Ectodermal cell (in vitro differentiated cells): Measurements from ENCODE around the gene SLC23A3.

Experiments used
- H3K27ac ChIP-seq: 2 replicates; pipeline ENCODE4 v1.7.0; 2013; ENCODE audit warnings: mild to moderate bottlenecking, low read depth, low read length; ENCODE audit not compliant: insufficient read depth, poor library complexity, severe bottlenecking
- H3K27me3 ChIP-seq: 2 replicates; pipeline ENCODE4 v1.7.0; 2013; ENCODE audit warnings: mild to moderate bottlenecking, low read length; ENCODE audit not compliant: insufficient read depth, control insufficient read depth, poor library complexity, severe bottlenecking
- H3K36me3 ChIP-seq: one replicate; pipeline ENCODE4 v1.7.0; 2013; ENCODE audit warnings: low read length; ENCODE audit not compliant: control insufficient read depth, insufficient read depth
- H3K4me1 ChIP-seq: one replicate; pipeline ENCODE4 v1.7.0; 2013; ENCODE audit warnings: low read length; ENCODE audit not compliant: control insufficient read depth, insufficient read depth
- H3K4me3 ChIP-seq: 2 replicates; pipeline ENCODE4 v1.7.0; 2013; ENCODE audit warnings: low read depth, low read length, control low read depth; ENCODE audit not compliant: insufficient read depth
- H3K9me3 ChIP-seq: 2 replicates; pipeline ENCODE4 v1.7.0; 2013; ENCODE audit warnings: mild to moderate bottlenecking, low read length, moderate library complexity; ENCODE audit not compliant: control insufficient read depth
- WGBS, 2 experiments: methylation state at CpG; one replicate each; pipeline ENCODE4 v1.1.7; 2013; ENCODE audit warnings: missing lambda C conversion rate in 2 of 2; 5-methylcytosine and 5-hydroxymethylcytosine counted together

The SLC23A3 gene

GRCh38 chr2:219140722-219141121 is 29.1 kb downstream of the SLC23A3 start:
- 95 to 98% methylated on average over 3 of the region's 3 CpGs for WGBS, 2 experiments
- peaks cover 6% of the 10 kb centered on the region for H3K36me3 ChIP-seq
- no peaks in the 10 kb centered on the region for H3K4me1 ChIP-seq
- no peaks in the 10 kb centered on the region for H3K27me3 ChIP-seq
- no peaks in the 10 kb centered on the region for H3K9me3 ChIP-seq
- no peak overlapping the region for H3K27ac ChIP-seq
- H3K4me3 ChIP-seq, result no peak overlapping the region

GRCh38 chr2:219133976-219134375 is 35.9 kb downstream of the SLC23A3 start:
- Histone ChIP-seq H3K36me3 (peaks cover 4% of the 10 kb centered on the region), H3K27ac (no peak overlapping the region), H3K9me3 (no peaks in the 10 kb centered on the region), H3K27me3 (no peaks in the 10 kb centered on the region), H3K4me1 (no peaks in the 10 kb centered on the region), H3K4me3 (no peak overlapping the region)
- 91 to 93% methylated on average over 4 of the region's 4 CpGs for WGBS, 2 experiments

- H3K4me1 ChIP-seq, result no peaks in the 10 kb centered on the region
- H3K27ac ChIP-seq, result no peak overlapping the region
- H3K36me3 ChIP-seq, result peaks cover 4% of the 10 kb centered on the region
- no peak overlapping the region for H3K4me3 ChIP-seq
- no peaks in the 10 kb centered on the region for H3K9me3 ChIP-seq
- H3K27me3 ChIP-seq, result no peaks in the 10 kb centered on the region
- 91 to 93% methylated on average over 4 of the region's 4 CpGs for WGBS, 2 experiments
These were observed 38.1 kb downstream of the SLC23A3 start for GRCh38 chr2:219131744-219132143.

GRCh38 chr2:219131327-219131726 is 38.5 kb downstream of the SLC23A3 start:
- peaks cover 4% of the 10 kb centered on the region for H3K36me3 ChIP-seq
- H3K4me1 ChIP-seq, result no peaks in the 10 kb centered on the region
- H3K27ac ChIP-seq, result no peak overlapping the region
- whole genome bisulfite sequencing, 2 experiments, result 92 to 94% methylated on average over 3 of the region's 3 CpGs
- no peaks in the 10 kb centered on the region for H3K9me3 ChIP-seq
- no peak overlapping the region for H3K4me3 ChIP-seq
- H3K27me3 ChIP-seq, result no peaks in the 10 kb centered on the region

- H3K4me1 ChIP-seq, result no peaks in the 10 kb centered on the region
- H3K4me3 ChIP-seq, result no peak overlapping the region
- no peaks in the 10 kb centered on the region for H3K9me3 ChIP-seq
- H3K27me3 ChIP-seq, result no peaks in the 10 kb centered on the region
- no peak overlapping the region for H3K27ac ChIP-seq
- H3K36me3 ChIP-seq, result peaks cover 4% of the 10 kb centered on the region
- WGBS, 2 experiments, result 95 to 97% methylated on average over 15 to 16 of the region's 16 CpGs
These were observed 40.2 kb downstream of the SLC23A3 start for GRCh38 chr2:219129589-219129988.

GRCh38 chr2:219128396-219128795 is 41.4 kb downstream of the SLC23A3 start:
- Histone ChIP-seq H3K27ac (no peak overlapping the region), H3K4me3 (no peak overlapping the region), H3K9me3 (no peaks in the 10 kb centered on the region), H3K27me3 (no peaks in the 10 kb centered on the region), H3K36me3 (peaks cover 4% of the 10 kb centered on the region), H3K4me1 (no peaks in the 10 kb centered on the region)
- WGBS, 2 experiments, result 75 to 78% methylated on average over 7 of the region's 7 CpGs

- Histone ChIP-seq H3K4me3 (no peak overlapping the region), H3K27ac (no peak overlapping the region), H3K27me3 (no peaks in the 10 kb centered on the region), H3K4me1 (no peaks in the 10 kb centered on the region), H3K36me3 (peaks cover 4% of the 10 kb centered on the region), H3K9me3 (no peaks in the 10 kb centered on the region)
- WGBS, 2 experiments, result 39 to 43% methylated on average over 2 of the region's 2 CpGs
These were observed 42.7 kb downstream of the SLC23A3 start for GRCh38 chr2:219127037-219127635.

- no peaks in the 10 kb centered on the region for H3K4me1 ChIP-seq
These were observed 43.3 kb downstream of the SLC23A3 start for GRCh38 chr2:219126555-219126954.

GRCh38 chr2:219125886-219126270 is 44.0 kb downstream of the SLC23A3 start:
- H3K27ac ChIP-seq, result no peak overlapping the region
- H3K4me1 ChIP-seq, result no peaks in the 10 kb centered on the region
- H3K36me3 ChIP-seq, result peaks cover 4% of the 10 kb centered on the region
- no peak overlapping the region for H3K4me3 ChIP-seq
- H3K9me3 ChIP-seq, result no peaks in the 10 kb centered on the region
- no peaks in the 10 kb centered on the region for H3K27me3 ChIP-seq
- WGBS, 2 experiments, result 93% methylated on average over 1 of the region's 1 CpG; no CpG with 5 or more reads in 1 of the 2 experiments

More at GRCh38 chr2:219126555-219126954, 43.3 kb downstream of the SLC23A3 start:
- H3K27ac ChIP-seq, result no peak overlapping the region
- H3K27me3 ChIP-seq, result no peaks in the 10 kb centered on the region
- H3K36me3 ChIP-seq, result peaks cover 4% of the 10 kb centered on the region
- no peak overlapping the region for H3K4me3 ChIP-seq
- 93 to 96% methylated on average over 3 of the region's 3 CpGs for WGBS, 2 experiments
- no peaks in the 10 kb centered on the region for H3K9me3 ChIP-seq

- H3K36me3 ChIP-seq, result peaks cover 1% of the 10 kb centered on the region
- H3K27me3 ChIP-seq, result no peaks in the 10 kb centered on the region
- no peaks in the 10 kb centered on the region for H3K9me3 ChIP-seq
- H3K4me3 ChIP-seq, result no peak overlapping the region
- 90 to 92% methylated on average over 10 of the region's 10 CpGs for WGBS, 2 experiments
- H3K27ac ChIP-seq, result no peak overlapping the region
- H3K4me1 ChIP-seq, result no peaks in the 10 kb centered on the region
These were observed 44.5 kb downstream of the SLC23A3 start for GRCh38 chr2:219125225-219125885.
